RCC 7860 (cell line): Measurements from ENCODE around the gene CIBAR2.
"Not testable (repeated sequence)": the region's sequence is repeated elsewhere in the genome, so short reads cannot be mapped to it uniquely, and the experiment has no call there.

Experiments
- DNase-seq: peaks from one replicate; pipeline ENCODE4 v3.0.0-alpha.2; 2015; ENCODE audit warnings: low spot score
- FAIRE-seq: peaks from 2 replicates; lab custom pipeline; 2012; peaks lifted over from hg19 to GRCh38; lab: Jason Lieb, UNC

CIBAR2 gene

DNA sequence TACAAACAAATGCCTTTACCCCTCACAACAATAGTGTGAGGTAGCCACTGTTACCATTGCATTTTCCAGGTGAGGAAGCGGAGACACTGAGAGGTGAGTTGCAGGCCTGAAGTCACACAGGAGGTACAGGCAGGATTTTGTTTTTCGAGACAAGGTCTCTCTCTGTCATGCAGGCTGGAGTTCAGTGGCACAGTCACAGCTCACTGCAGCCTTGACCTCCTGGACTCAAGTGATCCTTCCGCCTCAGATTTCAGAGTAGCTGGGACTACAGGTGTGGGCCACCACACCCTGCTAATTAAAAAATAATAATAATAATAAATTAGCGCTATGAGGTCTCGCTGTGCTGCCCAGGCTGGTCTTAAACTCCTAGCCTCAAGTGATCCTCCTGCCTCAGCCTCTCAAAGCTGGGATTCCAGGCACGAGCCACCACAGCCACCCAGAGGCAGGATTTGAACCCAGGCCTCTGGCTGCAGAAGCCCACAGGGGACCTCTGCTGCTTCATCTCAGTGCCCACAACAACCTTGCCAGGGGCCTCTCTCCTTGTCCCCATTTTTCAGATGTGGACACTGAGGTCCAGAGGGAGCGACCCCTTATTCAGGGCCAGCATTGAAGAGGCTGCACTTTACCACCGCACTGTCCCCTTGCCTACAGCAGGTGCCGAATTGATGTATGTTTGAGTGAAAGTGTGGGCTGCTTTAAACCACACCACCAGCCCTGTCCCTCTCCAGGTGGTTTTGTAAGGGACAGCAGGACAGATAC lies 16.0 kb upstream of the CIBAR2 start:
- FAIRE-seq, result no peak
- no peak for DNase-seq

DNA sequence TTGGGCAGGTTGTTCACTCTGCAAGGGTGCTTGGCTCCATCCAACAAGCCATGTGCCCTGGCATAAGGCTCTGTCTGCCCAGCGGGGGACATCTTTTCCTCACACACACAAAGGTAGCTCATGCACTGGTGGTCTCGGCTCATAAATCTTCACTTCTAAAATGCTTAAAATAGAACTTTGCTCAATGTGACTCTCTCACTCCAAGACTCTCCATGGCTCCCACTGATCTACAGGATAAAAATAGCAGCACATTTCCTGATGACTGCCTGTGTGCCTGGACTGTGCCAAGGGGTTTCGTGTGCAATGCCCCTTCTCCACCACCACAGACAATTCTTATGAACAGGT lies 15.1 kb upstream of the CIBAR2 start:
- FAIRE-seq (no peak), DNase-seq (no peak)

DNA sequence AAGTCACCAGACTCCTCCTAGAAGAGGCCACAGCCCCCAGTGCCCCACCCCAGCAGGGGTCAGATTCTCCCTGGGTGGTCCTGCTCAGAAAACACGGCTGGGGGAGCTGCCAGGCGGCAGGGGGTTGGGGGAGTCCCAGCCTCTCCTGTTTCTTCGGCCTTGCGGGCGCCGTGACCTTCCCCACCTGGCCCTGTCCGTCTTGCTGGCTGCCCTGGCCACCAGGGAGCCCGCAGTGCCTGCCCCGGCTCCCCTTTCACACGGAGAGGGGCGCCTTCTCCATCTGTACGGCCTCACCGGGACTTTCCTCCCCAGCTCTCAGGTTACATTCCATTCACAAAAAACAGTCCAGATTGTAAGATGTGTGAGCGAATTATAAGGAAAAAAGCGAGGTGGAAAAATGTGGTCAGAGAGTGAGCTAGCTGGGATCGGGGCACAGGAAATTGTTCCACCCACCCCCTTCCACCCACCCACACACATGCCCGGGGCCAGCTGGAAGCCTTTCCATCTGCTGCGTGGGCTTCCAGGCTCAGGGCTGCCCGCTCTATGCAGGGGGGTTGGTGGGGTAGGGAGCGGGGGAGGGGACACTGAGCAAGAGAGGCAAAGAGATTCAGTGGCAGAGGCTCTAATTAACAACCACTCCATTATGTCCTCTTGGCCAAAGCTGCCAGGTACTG lies 14.6 kb upstream of the CIBAR2 start:
- no peak for FAIRE-seq
- no peak for DNase-seq

DNA sequence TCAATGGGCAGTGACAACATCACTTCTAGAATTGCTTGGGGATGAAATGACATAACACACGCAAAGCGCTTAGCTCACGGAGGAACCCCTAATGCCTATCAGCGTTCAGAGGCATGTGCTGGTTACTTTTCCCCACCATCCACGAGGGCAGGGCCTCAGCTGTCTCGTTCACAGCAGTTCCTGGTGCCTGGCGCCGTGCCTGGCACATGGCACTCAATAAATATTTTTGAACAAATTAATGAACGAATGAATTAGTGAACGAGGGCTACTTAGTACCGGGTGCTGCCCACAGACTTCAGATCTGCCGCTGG lies 14.1 kb upstream of the CIBAR2 start:
- FAIRE-seq (no peak), DNase-seq (no peak)

DNA sequence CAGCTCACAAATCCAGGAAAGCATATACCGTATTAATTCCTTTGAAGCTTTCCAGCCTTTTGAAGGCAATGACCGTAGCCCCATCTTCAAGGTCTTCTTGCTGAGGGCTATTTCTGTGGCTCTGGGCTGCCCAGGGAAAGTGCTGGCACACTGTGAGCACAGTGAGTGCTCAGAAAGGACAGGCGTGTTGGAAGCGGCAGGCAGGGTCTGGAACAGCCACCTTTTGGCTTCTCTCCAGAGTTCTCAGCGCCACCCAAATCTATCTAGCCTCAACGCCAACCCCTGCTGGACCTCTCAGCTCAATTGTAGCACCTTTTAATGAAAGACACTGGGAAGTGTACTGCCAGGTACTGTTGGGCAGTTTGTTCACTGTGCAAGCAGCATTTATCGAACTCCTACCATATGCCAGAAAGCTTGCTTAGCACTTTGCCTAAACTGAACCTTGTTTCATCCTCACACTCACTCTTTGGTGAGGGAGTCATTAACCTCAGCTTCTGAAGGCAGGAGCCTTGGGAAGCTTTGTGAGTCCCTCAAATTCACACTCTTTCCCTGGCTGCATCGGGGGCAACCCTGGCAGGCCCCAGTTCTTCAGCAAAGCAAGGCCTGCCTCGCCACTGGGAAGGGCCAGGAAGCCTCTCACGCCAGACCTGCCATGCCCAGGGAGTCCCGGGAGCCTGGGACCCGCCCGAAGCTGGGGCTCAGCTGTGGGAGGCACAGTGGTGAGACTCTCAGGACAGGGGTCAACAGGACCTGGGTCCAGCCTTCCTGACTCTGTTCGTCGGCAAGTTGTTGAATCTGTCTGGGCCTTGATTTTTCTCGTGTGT lies 13.5 kb upstream of the CIBAR2 start:
- FAIRE-seq, result no peak

DNA sequence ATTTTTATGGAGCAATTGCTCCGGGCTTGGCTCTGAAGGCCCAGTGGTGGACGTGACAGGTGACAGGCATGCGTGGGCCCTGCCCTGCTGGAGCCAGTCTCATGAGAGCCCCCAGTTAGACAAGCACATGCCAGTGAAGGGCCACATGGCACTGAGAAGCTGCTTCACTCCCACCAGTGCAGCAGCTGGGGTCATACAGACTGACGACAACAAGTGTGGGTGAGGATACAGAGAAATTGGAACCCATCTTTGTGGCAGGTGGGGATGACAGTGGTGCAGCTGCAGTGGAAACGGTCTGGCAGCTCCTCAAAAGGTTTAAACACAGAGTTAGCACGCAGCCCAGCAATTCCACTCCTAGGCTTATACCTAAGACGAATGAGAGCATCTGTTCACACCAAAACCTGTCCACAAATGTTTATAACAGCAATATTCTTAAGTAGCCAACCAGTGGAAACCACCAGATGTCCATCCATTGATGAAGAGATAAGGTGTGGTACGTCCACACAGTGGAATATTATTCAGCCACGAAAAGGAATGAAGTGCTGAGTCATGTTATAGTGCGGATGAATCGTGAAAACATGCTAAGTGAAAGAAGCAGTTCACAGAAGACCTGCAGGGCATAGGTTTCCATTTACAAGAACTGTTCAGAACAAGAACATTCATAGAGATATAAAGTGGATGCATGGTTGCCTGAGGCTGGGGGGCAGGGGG lies 12.5 kb upstream of the CIBAR2 start:
- DNase-seq (no peak), FAIRE-seq (no peak)

More for the DNA sequence above, 13.5 kb upstream of the CIBAR2 start:
- no peak for DNase-seq

DNA sequence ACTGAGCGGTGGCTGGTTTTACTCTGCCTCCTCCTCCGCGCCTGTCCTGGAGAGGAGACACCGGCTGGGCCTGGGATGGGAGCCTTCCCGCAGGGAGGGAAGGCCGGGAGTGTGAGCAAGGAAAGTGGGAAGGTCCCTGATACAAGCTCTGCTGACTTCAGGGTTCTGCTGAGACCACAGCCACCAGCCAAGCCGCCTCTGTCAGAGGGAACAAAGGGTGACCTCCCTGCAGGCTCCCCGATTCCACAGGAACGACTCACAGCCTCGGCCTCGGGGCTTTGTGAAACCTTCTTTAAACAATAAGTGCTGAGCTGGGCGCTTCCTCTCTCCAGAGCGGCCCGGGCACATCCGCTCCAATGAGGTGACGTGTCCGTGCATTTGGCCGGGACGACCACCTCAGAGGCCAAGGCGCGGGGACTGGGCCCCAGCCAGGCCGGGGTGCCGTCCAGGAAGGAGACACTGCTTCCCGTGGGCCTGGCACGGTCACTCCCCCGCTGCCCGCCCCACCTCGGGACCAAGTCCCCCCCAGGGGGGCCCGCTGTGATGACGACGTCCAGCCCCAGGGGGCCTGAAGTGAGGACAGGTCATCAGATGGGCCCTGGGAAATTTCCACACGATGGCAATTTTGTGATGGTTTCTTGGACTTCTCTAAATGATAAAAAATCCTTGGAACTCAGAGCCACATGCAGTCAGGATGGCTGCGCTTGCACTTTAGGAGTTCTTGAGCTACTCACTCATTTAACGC lies 11.8 kb upstream of the CIBAR2 start:
- DNase-seq (peak; percentile 4), FAIRE-seq (no peak)

DNA sequence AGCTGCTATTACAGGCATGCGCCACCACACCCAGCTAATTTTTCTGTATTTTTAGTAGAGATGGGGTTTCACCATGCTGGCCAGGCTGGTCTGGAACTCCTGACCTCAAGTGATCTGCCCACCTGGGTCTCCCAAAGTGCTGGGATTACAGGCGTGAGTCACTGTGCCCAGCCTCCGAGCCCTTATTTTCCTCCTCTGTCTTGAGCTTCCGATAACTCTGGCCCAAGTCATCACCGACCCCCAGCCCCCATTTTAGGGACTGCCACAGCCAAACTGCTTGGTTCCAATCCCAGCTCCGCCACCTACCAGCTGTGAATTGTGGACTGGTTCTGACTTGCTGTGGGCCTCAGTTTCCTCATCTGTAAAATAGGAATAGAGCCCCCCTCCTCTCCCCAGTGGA lies 11.2 kb upstream of the CIBAR2 start:
- DNase-seq, FAIRE-seq: not testable (repeated sequence)

DNA sequence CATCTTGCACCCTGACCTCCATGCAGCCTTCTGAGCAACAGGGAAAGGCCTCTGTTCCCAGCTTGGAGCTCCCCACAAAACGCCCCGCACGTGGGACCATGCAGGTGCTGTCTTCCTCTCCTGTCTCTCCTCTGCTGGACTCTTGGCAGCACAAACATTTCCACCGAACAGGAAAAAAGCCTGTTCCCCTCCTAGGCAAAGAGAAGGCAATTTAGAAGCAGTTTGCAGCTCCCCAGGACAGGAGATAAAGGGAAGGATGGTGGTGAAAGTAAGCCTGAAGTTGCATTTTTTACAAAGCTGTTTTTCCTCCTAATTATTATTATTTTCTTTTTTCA lies 7.7 kb upstream of the CIBAR2 start:
- FAIRE-seq, result no peak

DNA sequence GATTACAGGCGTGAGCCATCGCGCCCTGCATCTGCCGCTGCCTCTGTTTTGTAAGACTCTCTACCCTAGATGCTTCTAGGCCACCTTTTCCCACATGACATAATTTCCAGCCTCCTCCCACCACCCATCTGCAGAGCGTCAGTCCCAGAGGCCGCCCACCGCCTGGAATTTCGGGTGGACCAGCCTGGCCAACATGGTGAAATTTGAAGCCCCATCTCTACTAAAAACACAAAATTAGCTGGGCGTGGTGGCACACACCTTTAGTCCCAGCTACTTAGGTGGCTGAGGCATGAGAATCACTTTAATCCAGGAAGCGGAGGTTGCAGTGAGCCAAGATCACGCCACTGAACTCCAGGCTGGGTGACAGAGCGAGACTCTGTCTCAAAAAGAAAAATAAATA lies 5.1 kb upstream of the CIBAR2 start:
- DNase-seq (no peak), FAIRE-seq (no peak)

More for the DNA sequence above, 7.7 kb upstream of the CIBAR2 start:
- no peak for DNase-seq

DNA sequence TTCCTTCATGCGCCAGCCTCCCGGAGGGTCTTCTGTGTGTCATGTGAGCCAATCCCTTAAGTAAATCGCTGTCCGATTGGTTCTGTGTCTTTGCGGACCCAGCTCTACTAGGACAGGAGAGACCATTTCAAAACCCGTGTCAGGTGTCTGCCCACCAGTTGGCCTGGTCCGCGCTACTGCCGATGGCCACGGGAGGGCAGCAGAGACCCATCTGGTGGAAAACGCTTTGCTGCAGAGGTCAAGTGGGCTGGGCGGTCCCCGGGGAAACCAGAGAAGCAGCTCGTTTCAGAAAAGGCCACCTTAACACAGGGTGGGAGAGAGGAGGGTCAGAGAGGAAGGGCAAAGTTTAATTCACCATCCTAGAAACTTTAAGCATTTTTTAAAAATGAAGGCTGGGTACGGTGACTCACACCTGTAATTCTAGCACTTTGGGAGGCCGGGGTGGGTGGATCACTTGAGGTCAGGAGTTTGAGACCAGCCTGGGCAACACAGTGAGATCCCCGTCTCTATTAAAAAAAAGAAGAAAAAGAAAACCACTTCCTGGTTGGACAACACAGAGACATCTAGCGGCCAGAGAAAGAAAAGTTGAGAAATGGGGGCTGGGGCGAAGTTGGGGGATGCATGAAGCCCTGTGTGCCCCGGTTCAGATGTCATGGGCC lies 2.8 kb upstream of the CIBAR2 start:
- peak; percentile 49 for DNase-seq
- peak; percentile 22 for FAIRE-seq

DNA sequence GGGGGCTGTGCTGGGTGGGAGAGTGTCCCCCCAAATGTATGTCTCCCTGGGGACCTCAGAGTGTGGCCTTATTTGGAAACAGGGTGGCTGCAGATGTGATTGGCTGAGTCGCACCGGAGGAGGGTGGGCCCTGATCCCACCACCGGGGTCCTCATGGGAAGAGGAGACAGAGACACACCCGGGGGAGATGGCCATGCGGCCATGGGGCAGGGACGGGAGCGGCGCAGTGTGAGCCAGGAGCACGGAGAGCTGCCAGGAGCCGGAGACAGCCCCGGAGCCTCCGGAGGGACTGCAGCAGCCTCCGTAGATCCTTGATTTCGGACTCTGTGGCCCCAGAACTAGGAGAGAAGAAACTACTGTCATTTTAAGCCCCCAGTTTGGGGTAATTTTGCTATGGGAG lies 1.6 kb upstream of the CIBAR2 start:
- FAIRE-seq (no peak), DNase-seq (no peak)

DNA sequence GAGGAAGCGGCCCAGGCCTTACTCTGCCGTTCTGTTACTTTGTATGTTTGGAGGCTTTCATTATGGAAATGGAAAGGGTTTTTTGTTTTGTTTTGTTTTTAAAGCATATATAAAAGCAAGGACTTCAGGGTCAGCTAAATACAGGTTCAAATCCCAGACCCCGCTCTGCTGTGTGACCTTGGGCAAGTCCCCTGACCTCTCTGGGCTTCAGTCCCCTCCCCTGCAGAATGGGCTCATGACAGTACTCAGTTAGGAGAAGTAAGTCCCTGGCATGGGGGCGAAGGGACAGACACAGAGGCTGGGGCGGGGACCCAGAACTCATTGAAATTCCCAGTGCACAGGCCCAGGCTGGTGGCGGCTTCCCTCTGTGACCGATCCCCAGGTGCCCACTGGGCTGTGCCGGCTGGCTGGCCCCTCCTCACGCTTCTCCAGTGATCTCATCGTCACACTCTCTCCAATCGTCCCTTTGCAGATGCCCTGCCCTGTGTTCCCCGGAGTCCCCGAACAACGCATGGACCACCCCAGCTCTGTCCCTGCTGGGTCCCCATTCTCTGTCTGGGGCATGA lies 979 bp upstream of the CIBAR2 start:
- DNase-seq, result no peak

DNA sequence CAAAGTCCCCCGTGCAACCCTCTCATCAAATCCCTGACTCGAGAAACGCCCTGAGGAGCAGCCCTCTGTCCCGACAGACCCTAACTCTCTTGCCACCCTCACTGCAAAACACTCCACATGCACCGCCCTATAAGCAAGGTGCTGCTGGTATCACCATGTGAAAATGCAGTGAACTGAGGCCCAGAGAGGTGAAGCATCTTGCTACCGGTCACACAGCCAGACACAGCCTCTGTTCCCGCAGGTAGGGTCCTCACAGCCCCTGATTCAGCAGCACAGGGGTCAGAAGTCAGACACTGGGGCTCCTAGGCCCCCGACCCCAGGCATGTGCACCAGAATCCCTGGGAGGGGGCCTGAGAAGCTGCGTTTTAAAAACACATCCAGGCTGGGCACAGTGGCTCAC lies 1.1 kb downstream of the CIBAR2 start:
- DNase-seq, result no peak
- no peak for FAIRE-seq

More for the DNA sequence above, 979 bp upstream of the CIBAR2 start:
- FAIRE-seq, result no peak

DNA sequence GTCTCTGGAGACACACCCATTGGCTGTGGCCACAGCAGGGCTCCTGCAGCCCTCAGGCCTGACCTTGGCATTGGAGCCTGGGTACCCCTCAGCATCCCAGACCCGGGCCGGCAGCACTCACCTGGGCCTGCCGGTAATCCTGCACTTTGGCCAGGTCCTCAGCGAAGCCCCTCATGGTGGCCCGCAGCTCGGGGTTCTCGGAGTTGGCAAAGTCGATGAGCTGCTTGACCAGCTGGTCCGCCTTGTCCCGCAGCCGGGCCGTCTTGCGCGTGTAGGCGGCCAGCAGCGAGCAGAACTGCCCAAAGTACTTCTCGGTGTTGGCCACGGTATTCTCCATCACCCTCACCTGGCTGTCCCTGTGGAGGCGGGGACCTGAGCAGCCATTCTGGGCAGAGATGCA lies 2.2 kb downstream of the CIBAR2 start:
- FAIRE-seq (no peak), DNase-seq (no peak)

DNA sequence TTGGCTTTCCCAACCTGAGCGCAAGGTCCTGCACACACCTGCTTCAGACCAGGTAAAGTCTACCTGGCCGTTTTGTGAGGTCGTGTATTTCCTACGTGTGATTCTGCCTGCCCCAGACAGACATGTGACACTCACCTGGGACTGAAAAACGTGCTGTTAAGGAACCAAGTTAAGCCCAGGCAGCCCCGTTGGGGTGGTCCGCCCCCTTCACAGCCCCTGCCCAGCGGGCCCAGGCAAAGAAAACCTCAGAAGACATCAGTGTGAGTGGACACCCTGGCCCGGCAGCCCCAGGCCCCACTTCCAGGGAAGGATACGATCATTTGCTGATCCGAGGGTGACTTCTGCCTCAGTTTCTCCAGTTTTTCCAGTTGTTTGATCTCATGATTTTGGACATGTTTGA lies 4.7 kb downstream of the CIBAR2 start:
- DNase-seq, result no peak
- FAIRE-seq, result no peak

DNA sequence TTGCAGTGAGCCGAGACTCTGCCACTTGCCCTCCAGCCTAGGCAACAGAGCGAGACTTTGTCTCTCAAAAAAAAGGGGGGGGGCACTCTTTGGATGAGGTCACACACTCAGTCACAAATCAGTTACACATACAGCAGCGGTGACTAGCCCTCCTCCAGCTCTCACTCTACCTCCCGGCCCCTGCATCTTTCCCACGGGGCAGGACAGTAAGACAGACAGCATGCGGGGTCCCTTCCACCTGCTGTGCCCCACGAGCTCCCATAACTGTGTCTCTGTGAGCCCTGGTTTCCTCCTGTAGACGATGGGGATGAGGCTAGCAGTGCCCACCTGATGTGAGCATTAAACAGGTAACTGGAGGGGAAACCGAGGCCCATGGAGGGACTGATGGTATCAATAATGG lies 5.2 kb downstream of the CIBAR2 start:
- FAIRE-seq (no peak), DNase-seq (no peak)

DNA sequence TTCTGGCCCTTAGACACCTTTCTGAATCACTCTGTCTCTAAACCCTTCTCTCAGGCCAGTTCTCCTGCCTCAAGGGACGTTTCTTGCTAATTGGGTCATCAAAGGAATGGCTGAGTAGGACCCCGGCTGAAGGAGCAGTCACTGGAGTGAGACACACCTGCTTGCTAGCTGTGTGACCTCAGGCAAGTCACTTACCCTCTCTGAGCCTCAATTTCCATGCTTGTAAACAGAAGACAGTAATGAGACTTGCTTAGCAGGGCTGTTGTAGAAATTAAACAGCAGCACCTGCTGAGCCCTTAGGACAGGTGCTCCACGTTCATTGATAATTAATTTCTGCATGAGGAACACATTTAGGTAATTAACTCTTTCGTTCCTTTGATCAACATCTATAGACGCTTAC lies 6.8 kb downstream of the CIBAR2 start:
- DNase-seq (no peak), FAIRE-seq (no peak)

DNA sequence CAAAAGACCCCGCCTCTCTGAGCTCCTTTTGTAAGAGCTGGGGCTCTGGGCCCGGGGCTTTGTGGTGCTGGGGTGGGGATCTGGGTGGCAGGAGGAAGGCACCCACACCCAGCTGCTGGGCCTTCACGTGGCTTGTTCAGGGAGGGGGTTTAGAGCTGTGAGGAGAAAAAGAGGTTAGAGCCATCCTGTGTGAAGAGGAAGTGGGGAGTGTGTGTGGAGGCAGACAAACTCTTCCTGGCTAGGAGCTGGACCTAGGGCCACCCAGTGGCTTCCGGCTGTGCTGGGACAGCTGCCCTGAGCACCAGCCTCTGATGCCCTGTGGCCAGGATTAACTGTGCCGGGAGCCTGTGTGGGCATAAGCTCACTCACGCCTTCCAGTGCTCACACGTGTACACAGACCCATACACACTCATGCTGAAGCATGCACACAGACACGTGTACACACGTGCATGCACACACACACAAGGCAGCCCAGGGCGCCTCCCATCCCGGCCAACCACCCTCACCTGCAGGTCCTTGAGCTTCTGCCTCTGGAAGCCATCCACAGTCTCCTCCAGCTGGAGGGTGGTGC lies 7.4 kb downstream of the CIBAR2 start:
- DNase-seq (no peak), FAIRE-seq (no peak)

DNA sequence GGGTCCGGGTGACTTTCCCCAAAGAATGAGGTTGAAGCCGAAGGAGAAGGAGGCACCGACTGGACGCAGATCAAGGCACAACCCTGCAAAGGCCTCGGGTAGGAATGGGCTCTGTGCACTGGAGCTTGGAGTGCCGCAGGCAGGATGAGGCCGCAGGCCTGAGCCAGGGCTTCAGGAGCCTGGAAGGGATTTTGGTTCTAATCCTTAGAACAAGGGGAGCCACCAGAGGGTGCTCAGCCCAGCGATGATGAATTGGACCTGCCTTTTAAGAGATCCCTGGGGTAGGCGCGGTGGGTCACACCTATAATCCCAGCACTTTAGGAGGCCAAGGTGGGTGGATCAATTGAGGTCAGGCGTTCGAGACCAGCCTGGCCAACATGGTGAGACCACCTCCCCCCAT lies 8.1 kb downstream of the CIBAR2 start:
- no peak for FAIRE-seq
- no peak for DNase-seq
